WTC11 (cell line): ENCODE data around the gene PRKCE.

ENCODE experiments used
- AFF4 ChIP-seq: sonication (generic); formaldehyde crosslinking; IDR thresholded peaks from 2 replicates; pipeline ENCODE4 v1.8.1; 2023; ENCODE audit warnings: mild to moderate bottlenecking, missing genetic modification reagents, borderline replicate concordance
- CREM ChIP-seq: sonication (generic); formaldehyde crosslinking; IDR thresholded peaks from 2 replicates; pipeline ENCODE4 v1.8.1; 2022; ENCODE audit warnings: mild to moderate bottlenecking, missing genetic modification reagents, moderate library complexity
- ELF4 ChIP-seq: sonication (generic); formaldehyde crosslinking; IDR thresholded peaks from 2 replicates; pipeline ENCODE4 v1.8.1; 2022; ENCODE audit warnings: low read depth, mild to moderate bottlenecking, moderate library complexity, missing genetic modification reagents
- FOXJ3 ChIP-seq: sonication (generic); formaldehyde crosslinking; IDR thresholded peaks from 2 replicates; pipeline ENCODE4 v1.9.0; 2021; ENCODE audit warnings: missing genetic modification reagents, mild to moderate bottlenecking, borderline replicate concordance
- NR1H2 ChIP-seq: sonication (generic); formaldehyde crosslinking; IDR thresholded peaks from 2 replicates; pipeline ENCODE4 v1.9.0; 2021; ENCODE audit warnings: mild to moderate bottlenecking, moderate library complexity, missing genetic modification reagents
- TCF7 ChIP-seq: sonication (generic); formaldehyde crosslinking; IDR thresholded peaks from 2 replicates; pipeline ENCODE4 v1.8.0; 2022; ENCODE audit warnings: mild to moderate bottlenecking, low read depth, missing genetic modification reagents, moderate library complexity
- TP53 ChIP-seq: sonication (generic); formaldehyde crosslinking; IDR thresholded peaks from 2 replicates; pipeline ENCODE4 v1.8.1; 2023; ENCODE audit warnings: mild to moderate bottlenecking, missing genetic modification reagents
- TF ChIP-seq, protein P1 (sequence below): sonication (generic); formaldehyde crosslinking; conservative IDR thresholded peaks from 2 replicates; pipeline ENCODE4 v1.8.1; 2023; ENCODE audit warnings: mild to moderate bottlenecking, low read depth, missing genetic modification reagents, moderate library complexity
- TF ChIP-seq, protein P2 (sequence below): fragments of 200-600 bp; IDR thresholded peaks from 2 replicates; pipeline ENCODE4 v1.8.0; 2022; ENCODE audit warnings: antibody characterized with exemption

DNA sequence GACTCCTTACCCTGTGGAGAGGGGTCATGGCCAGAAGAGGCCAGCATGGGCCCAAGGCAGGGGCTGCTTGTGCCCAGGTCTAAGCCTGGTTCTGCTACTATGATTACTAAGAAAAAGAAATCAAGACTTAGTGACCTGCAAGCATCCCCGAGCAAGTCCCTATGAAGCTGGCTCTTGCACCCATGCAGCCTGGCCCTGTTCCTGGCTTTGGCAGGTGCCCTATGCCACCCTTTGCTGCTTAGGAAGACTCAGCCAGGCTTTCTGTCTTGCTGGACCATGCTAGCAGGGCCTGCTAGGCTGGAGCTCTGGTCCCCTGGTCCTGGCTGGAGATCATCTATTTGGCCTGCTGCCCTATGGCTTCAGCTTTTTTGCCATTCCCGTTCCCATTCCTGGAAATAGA, 336.4 kb downstream of the PRKCE start:
- TF ChIP-seq, protein P1, sequence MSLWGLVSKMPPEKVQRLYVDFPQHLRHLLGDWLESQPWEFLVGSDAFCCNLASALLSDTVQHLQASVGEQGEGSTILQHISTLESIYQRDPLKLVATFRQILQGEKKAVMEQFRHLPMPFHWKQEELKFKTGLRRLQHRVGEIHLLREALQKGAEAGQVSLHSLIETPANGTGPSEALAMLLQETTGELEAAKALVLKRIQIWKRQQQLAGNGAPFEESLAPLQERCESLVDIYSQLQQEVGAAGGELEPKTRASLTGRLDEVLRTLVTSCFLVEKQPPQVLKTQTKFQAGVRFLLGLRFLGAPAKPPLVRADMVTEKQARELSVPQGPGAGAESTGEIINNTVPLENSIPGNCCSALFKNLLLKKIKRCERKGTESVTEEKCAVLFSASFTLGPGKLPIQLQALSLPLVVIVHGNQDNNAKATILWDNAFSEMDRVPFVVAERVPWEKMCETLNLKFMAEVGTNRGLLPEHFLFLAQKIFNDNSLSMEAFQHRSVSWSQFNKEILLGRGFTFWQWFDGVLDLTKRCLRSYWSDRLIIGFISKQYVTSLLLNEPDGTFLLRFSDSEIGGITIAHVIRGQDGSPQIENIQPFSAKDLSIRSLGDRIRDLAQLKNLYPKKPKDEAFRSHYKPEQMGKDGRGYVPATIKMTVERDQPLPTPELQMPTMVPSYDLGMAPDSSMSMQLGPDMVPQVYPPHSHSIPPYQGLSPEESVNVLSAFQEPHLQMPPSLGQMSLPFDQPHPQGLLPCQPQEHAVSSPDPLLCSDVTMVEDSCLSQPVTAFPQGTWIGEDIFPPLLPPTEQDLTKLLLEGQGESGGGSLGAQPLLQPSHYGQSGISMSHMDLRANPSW (CRISPR knock-in tag), result no peak
- TF ChIP-seq CREM (CRISPR knock-in tag) (no peak), FOXJ3 (CRISPR knock-in tag) (no peak), NR1H2 (no peak), TCF7 (CRISPR knock-in tag) (no peak), AFF4 (CRISPR knock-in tag) (no peak), ELF4 (no peak), TP53 (no peak)
- TF ChIP-seq, protein P2, sequence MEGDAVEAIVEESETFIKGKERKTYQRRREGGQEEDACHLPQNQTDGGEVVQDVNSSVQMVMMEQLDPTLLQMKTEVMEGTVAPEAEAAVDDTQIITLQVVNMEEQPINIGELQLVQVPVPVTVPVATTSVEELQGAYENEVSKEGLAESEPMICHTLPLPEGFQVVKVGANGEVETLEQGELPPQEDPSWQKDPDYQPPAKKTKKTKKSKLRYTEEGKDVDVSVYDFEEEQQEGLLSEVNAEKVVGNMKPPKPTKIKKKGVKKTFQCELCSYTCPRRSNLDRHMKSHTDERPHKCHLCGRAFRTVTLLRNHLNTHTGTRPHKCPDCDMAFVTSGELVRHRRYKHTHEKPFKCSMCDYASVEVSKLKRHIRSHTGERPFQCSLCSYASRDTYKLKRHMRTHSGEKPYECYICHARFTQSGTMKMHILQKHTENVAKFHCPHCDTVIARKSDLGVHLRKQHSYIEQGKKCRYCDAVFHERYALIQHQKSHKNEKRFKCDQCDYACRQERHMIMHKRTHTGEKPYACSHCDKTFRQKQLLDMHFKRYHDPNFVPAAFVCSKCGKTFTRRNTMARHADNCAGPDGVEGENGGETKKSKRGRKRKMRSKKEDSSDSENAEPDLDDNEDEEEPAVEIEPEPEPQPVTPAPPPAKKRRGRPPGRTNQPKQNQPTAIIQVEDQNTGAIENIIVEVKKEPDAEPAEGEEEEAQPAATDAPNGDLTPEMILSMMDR, result no peak
